ENCODE data around the gene FBXL16. TPM values are rescaled to one million over a fixed set of nuclear protein-coding genes. Genes with fewer than 3 reads are reported as not detected.
A peak's percentile ranks its signal among the peaks of the same experiment; 100 is the strongest.
"Not testable (repeated sequence)": the region's sequence is repeated elsewhere in the genome, so short reads cannot be mapped to it uniquely, and the experiment has no call there.

FBXL16 gene
- polyA plus RNA-seq (ENCODE audit: insufficient read length in 4 of 4): 1 to 10 TPM in 2 of 4 donors, under 1 TPM in 2; 0.69 to 1.7 (median 1.2) TPM

GRCh38 chr16:705431-706188, at the start of gene FBXL16:
Gene FBXL16, minus strand, starts transcription at chr16:705801. Its CDS starts 8,396 bp downstream, at chr16:697405.
- DNase-seq (ENCODE audit: low read depth in 4 of 4, low spot score in 2 of 4): no peak

GRCh38 chr16:754656-755055, 49.1 kb upstream of the FBXL16 start:
- no peak for DNase-seq (ENCODE audit: low read depth in 4 of 4, low spot score in 2 of 4)

- not testable (repeated sequence) for DNase-seq (ENCODE audit: low read depth in 4 of 4, low spot score in 2 of 4)
Observed at GRCh38 chr16:754121-754607, 48.6 kb upstream of the FBXL16 start.

GRCh38 chr16:752007-752312, 46.4 kb upstream of the FBXL16 start:
- DNase-seq (ENCODE audit: low read depth in 4 of 4, low spot score in 2 of 4): no peak

GRCh38 chr16:751152-752006, 45.8 kb upstream of the FBXL16 start:
- DNase-seq (ENCODE audit: low read depth in 4 of 4, low spot score in 2 of 4): no peak

- DNase-seq (ENCODE audit: low read depth in 4 of 4, low spot score in 2 of 4): no peak
Observed at GRCh38 chr16:750485-750884, 44.9 kb upstream of the FBXL16 start.

- no peak for DNase-seq (ENCODE audit: low read depth in 4 of 4, low spot score in 2 of 4)
Observed at GRCh38 chr16:749010-749409, 43.4 kb upstream of the FBXL16 start.

- DNase-seq (ENCODE audit: low read depth in 4 of 4, low spot score in 2 of 4): no peak
Observed at GRCh38 chr16:747978-748746, 42.6 kb upstream of the FBXL16 start.

- no peak for DNase-seq (ENCODE audit: low read depth in 4 of 4, low spot score in 2 of 4)
Observed at GRCh38 chr16:746637-747036, 41.0 kb upstream of the FBXL16 start.

GRCh38 chr16:745739-746138, 40.1 kb upstream of the FBXL16 start:
- no peak for DNase-seq (ENCODE audit: low read depth in 4 of 4, low spot score in 2 of 4)

- DNase-seq (ENCODE audit: low read depth in 4 of 4, low spot score in 2 of 4): no peak
Observed at GRCh38 chr16:743794-744500, 38.3 kb upstream of the FBXL16 start.

GRCh38 chr16:742894-743293, 37.3 kb upstream of the FBXL16 start:
- not testable (repeated sequence) for DNase-seq (ENCODE audit: low read depth in 4 of 4, low spot score in 2 of 4)

- no peak for DNase-seq (ENCODE audit: low read depth in 4 of 4, low spot score in 2 of 4)
Observed at GRCh38 chr16:741986-742629, 36.5 kb upstream of the FBXL16 start.

- peak in 3 of 4 donors; percentile 74 to 77 (median 75) for DNase-seq (ENCODE audit: low read depth in 4 of 4, low spot score in 2 of 4)
Observed at GRCh38 chr16:740764-741505, 35.3 kb upstream of the FBXL16 start, which contains the start of gene CIAO3. Gene CIAO3, minus strand, starts transcription at chr16:740997. Its CDS starts 12 bp downstream, at chr16:740985.

- no peak for DNase-seq (ENCODE audit: low read depth in 4 of 4, low spot score in 2 of 4)
Observed at GRCh38 chr16:740459-740763, 34.8 kb upstream of the FBXL16 start.

GRCh38 chr16:739560-740458, 34.2 kb upstream of the FBXL16 start:
- DNase-seq (ENCODE audit: low read depth in 4 of 4, low spot score in 2 of 4): no peak

GRCh38 chr16:736936-737481, 31.4 kb upstream of the FBXL16 start:
- DNase-seq (ENCODE audit: low read depth in 4 of 4, low spot score in 2 of 4): no peak

GRCh38 chr16:735982-736453, 30.4 kb upstream of the FBXL16 start:
- DNase-seq (ENCODE audit: low read depth in 4 of 4, low spot score in 2 of 4): no peak
